GM21367 (cell line): ENCODE data around the gene VIPR2.
A peak's percentile ranks its signal among the peaks of the same experiment; 100 is the strongest.

Experiments
- ATAC-seq: cut with Tn5 transposase; IDR thresholded peaks from one replicate; pipeline ENCODE4 v1.9.1; 2021; ENCODE audit not compliant: unreplicated experiment

VIPR2 gene

DNA sequence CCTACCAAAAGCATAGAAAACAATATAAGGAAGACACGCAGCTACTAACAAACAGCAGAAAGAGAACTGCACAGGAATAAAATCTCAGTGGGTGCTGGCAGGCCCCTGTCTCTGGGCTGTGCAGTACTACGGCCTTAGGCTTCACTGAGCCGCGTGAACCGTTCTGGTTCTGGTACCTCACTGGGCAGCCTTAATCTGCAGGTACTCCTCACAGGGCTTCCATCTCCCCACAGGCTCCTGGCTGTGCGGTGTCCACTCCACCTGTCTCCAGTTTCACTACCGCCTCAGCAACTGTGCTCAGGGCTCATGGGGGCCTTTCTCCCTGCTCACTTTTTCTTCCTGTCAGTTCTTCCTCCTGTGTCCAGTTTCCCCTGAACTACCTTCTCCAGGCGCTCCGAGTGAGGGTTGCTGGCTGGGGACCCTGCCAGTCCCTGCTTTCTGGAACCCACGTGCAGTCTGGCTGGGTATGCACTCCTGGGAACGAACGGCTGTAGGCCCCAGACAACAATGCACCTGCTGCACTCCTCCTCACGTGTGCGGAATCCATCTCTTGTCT lies 75.7 kb downstream of the VIPR2 start:
- ATAC-seq, result no peak

DNA sequence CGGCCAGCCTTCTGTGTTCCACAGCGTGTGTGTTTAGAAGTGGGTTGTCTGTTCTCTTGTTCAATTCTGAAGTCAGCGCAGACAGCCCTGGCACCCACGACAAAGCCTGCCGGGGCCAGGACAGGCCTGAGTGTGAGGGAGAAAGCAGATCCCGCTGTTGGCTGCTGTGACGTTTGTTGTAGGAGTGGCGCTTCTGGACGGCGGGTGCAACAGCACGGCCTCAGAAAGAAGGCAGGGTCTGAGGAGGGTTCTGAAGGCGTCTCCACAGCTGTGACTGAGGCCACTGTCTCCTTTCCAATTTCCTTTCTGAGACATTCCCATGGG lies 76.2 kb downstream of the VIPR2 start:
- no peak for ATAC-seq

DNA sequence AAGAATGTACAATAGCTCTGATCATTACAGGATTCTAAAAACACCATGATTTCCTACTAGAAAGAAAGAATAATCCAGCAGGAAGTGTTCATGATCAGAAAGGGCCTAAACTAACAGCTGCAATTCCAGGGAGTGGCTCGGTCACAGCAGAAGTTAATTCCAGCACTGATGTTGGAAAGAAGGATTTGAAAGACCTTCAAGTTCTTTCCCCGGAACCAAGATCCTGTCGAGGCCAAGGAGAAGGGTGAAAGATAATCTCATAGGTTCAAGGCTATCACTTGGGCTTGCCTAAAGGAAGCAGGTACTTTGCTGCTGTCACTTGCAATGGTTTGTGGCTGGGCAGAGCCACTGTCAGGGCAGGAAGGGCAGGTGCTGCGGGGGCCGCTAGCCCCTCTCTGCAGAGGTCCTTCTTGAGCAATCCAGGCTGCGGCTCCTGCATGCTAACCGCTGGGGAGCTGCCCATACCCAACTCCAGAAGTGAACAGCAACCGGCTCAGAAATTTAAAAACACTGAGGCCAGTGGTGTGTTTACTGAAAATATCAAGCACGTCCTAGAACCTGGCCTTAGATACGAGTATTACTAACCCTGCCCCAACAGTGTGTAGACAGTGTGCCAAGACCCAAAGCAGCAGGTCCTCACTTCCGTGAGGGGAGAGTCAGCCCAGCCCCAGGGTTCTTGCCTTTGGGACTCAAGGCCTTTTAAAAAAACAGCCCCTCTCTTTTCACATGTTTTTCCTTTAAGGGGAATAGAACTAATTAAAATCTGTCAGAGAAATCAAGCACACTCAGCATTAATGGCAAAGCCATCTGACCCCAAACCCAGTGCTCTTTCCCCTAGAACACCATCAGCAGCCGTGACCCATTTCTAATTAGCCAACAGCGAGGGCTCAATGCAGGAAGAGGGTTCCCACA lies 76.8 kb downstream of the VIPR2 start:
- no peak for ATAC-seq

DNA sequence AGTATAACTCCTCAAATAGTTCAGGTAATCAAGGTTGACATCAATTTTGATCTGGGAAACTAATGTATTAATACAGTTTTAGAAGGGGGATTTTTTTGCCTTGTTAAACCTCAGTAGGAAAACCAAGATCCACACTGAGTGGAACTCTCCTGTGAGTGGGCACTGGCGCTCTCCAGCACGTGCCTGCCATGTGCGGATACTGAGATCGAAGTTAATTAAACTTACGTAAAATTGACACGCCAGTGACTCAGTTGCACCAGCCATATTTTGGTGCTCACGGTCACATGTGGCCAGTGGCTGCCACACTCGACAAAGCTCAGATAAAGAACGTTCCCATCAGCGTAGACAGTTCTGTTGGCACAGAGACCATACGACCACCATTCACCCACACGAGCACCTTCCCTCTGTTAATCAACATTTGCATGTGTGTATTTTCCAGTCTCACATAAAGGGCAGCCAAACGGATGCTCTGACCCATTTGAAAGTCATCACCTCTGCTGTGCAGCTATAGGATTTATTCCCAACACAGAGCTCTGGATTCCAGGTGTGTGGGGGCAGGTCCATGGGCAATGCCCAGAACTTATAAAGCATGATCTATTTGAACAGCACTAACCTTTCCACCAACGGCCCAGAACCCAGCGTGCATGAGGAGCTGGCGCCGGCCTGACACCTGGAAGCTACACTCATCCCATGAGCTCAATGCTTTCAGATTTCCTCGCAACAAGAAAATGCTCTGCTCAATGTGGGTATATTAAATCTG lies 77.7 kb downstream of the VIPR2 start:
- no peak for ATAC-seq

DNA sequence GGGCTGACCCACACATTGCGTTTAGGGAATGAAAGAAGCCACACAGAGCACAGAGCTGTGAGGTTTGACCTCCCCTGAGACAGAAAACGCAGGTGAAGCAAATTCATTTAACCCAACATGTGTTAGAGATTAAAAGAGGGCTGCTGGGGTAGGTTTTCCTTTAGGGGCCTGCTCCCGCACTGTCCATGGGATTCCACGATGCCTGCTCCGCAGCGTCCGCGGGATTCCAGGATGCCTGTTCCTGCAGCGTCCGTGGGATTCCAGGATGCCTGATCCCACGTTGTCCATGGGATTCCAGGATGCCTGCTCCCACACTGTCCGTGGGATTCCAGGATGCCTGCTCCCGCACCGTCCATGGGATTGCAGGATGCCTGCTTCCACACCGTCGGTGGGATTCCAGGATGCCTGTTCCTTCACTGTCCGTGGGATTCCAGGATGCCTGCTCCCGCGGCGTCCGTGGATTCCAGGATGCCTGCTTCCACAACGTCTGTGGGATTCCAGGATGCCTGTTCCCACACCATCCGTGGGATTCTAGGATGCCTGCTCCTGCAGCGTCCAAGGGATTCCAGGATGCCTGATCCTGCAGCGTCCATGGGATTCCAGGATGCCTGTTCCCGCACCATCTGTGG lies 78.7 kb downstream of the VIPR2 start:
- ATAC-seq, result no peak

DNA sequence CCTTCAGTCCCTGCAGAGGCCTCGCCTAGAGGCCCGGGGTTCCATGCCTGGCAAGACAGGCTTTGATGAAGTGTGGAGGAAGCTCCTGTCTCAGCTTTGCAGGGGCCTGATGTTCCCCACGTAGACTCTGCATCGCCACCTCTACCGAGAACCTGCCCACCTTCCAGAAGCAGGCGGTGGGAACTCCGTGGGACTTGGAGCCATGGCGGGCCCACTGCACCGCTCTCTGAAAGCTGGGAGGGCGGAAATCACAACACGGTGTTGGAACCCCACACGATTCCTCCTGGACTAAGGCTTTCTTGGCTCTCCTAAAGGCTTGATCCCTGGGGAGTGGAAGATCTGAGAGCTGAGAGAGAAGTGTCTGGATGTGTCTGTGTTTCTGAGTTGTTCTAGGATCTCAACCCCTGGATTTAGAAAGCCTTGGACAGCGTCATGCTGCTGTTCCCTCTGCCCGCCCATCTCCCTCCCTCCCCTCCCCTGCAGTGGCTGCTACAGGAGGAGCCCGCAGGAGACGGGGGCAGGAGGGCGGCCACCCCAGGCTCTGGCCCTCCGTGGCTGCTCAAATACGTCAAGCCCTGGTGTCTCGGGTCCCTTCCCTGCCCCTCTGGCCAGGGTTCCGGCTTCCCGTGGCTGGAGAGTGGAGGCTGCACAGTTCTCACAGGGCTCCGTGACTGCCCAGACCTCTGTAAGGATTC lies 79.7 kb downstream of the VIPR2 start:
- ATAC-seq, result no peak

DNA sequence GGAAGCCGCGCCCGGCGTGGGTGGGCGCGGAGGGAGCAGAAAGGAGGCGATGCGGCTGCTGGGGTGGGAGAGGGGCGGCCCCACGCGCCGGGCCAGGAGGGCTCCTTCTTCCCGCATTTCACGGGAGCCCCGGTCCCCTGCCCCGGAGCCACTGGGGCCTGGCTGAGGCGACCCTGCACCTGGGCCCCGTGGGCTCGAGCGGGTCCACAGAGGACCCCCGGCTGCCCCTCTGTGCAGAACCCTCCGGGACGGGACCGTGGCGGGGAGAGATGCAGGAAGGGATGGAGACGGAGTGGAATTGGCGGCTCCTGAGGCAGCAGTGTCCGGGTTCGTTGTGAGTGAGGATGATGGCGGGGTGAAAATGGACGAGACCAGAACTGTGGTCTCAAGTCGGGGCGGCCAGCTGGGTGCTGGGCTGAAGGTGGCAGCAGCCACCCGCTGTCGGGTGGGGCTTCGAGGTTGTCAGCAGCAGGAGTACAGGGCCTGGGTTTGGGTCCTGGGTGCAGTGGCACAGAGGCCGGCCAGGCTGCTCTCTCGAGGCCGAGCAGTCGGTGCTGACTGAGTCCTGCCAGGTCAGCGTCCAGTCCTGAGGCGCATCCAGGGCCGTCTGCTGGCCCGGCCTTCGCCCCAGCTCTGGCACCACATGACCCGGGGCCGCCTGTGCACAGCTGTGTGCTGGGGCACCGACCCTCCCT lies 80.4 kb downstream of the VIPR2 start:
- ATAC-seq, result no peak

DNA sequence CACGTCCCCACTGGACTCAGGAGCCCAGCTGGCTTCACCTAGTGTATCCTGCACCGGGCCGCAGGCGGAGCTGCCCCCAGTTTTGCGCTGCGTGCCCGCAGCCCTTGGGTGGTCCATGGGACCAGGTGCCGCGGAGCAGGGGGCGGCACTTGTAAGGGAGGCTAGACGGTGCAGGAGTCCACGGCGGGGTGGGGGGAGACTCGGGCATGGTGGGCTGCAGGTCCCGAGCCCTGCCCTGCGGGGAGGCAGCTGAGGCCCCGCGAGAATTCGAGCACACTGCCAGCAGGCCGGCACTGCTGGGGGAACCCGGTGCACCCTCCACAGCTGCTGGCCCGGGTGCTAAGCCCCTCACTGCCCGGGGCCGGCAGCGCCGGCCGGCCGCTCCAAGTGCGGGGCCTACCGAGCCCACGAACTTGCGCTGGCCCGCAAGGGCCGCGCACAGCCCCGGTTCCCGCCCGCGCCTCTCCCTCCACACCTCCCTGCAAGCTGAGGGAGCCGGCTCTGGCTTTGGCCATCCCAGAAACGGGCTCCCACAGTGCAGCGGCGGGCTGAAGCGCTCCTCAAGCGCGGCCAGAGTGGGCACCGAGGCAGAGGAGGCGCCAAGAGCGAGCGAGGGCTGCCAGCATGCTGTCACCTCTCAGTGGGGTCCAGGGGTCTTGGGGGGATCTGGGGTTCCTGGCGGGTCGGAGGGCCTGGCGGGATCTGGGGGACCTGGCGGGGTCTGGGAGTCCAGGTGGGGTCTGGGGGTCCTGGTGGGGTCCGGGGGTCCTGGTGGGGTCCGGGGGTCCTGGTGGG lies 81.4 kb downstream of the VIPR2 start:
- ATAC-seq, result no peak

DNA sequence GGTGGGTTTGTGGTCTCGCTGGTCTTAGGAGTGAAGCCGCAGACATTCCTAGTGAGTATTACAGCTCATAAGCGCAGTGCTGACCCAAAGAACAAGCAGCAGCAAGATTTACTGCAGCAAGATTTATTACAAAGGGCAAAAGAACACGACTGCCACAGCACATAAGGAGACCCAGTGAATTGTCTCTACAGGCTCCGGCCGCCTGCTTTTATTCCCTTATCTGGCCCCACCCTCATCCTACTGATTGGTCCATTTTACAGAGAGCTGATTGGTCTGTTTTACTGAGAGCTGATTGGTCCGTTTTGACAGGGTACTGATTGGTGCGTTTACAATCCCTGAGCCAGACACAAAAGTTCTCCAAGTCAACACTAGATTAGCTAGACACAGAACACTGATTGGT lies 82.1 kb downstream of the VIPR2 start:
- no peak for ATAC-seq

DNA sequence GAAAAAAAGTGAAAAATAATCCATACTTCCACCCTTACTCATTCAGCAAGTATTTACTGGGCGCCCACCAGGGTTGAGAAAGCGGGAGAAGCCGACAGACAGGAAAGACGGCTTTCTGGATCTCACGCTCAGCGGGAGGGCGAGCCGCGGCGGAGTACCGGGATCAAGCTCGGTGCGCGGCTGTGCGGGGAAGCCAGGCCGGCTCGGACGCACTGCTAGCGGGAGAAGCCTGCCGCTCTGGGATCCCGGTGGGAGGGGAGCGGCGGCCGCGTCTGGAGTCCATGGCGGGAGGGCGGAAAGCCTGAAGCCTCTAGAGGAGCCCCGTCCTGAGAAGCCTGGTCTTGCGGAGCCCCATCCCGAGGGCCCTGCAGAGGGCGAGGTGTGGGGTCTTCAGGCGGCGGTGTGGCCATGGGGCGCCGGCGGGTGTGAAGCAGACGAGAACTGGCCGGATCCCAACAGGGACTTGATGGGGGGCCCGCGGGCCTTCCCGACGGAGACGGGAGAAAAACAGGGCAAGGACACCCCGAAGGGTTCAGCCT lies 82.9 kb downstream of the VIPR2 start:
- no peak for ATAC-seq

DNA sequence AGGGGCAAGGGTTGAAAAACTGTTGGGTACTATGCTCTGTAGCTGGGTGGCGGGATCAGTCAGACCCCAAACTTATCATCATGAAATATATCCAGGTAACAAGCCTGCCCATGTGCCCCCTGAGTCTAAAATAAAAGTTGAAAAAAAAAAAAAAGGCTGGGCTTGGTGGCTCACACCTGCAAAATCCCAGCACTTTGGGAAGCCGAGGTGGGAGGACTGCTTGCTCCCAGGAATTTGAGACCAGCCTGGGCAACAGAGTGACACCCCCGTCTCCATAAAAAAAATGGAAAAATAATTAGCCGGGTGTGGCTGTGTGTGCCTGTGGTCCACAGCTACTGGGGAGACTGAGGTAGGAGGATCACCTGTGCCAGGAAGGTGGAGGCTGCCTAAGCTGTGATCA lies 83.5 kb downstream of the VIPR2 start:
- ATAC-seq, result no peak

DNA sequence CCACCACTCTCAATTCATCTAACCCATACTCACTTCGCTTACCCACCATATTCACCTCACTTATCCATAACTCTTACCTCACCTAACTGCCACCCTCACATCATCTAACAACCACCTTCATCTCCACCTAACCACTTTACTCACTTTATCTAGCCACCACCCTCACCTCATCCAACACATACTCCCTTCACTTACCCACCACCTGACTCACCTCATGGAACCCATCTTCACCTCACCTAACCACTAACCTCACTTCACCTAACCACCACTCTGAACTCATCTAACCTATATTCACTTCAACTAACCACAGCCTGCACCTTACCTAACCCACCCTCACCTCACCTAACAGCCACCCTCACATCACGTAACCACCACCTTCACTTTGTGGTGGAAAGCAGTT lies 84.2 kb downstream of the VIPR2 start:
- ATAC-seq, result no peak

DNA sequence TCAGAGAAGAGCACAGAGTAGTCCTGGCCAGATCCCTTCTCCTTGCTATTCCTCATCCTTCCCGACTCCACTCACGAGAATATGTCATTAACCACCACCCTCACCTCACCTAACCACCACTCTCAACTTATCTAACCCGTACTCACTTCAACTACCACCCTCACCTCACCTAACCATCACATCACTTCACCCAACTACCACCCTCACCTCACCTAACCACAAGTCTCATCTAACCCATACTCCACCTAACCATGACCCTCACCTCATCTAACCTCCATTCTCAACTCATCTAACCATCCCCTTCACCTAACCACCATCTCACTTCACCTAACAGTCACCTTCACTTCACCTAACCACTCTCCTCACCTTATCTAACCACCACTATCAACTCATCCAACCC lies 85.0 kb downstream of the VIPR2 start:
- ATAC-seq, result no peak

DNA sequence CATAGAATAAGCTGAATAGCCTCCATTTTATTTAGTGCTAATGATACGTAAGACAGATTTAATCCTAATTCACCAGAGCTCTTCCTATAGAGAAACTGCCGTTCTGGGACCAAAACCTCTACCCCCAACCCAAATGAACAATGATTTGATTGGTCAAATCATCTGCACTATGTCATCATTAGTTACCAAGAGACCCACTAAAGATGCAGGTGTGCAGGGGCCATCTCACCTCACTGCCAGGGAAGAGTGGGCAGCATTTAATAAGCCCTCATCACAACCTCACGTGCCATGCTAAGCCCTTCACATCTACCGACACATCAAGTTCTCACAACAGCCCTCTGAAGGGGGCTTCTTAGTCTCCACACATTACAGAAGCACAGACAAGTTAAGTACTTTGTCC lies 87.0 kb downstream of the VIPR2 start:
- ATAC-seq, result no peak

DNA sequence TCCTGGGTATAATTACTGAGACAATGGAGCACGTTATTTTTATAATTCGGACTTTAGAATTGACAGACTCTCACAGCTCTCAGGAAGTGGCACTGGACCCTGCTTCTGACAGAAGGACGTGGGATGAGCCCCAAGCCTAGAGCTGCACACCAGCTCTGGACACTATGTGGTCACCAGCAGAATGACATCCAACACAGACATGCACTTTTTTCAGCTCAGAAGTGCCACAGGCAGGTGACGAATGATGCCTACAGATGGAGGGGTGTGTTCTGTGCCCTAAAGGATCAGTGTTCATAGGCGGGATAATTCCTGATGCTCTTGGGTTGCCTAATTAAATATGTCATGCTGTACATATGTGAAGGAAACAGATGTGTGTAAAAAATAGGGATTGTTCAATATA lies 87.9 kb downstream of the VIPR2 start:
- no peak for ATAC-seq

DNA sequence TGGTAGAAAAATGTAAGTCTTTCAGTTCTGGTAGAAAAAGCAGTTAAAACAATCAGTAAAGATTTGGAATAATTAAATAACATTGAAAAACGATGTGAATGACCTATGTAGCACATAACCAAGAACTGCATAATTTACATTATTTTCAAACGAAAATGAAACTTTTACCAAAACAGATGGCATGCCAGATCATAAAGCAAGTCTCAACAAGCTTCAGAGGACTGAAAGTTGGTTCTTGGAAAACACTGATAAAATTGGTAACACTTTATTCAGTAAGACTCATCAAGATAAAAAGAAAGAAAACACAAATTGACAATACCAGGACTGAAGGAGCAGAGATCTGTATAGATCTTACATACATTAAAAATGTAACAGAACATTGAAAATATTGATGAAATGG lies 92.8 kb downstream of the VIPR2 start:
- ATAC-seq, result peak; percentile 47

DNA sequence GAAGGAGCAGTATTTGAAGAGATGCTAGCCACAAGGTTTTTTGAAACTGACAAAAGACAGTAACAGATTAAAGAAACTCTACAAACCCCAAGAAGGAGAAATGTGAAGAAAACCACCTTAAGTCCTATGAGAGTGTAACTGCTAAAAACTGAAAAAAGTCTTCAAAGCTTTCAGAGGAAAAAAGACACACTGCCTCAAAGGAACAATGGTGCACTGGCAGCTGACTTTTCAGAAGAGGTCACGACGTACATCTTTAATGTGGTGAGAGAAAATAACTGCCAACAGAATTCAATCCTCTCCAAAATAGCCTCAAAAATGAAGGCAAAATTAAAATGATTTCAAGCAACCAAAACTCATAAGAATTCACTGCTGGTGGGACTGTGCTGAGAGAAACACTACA lies 94.0 kb downstream of the VIPR2 start:
- no peak for ATAC-seq

DNA sequence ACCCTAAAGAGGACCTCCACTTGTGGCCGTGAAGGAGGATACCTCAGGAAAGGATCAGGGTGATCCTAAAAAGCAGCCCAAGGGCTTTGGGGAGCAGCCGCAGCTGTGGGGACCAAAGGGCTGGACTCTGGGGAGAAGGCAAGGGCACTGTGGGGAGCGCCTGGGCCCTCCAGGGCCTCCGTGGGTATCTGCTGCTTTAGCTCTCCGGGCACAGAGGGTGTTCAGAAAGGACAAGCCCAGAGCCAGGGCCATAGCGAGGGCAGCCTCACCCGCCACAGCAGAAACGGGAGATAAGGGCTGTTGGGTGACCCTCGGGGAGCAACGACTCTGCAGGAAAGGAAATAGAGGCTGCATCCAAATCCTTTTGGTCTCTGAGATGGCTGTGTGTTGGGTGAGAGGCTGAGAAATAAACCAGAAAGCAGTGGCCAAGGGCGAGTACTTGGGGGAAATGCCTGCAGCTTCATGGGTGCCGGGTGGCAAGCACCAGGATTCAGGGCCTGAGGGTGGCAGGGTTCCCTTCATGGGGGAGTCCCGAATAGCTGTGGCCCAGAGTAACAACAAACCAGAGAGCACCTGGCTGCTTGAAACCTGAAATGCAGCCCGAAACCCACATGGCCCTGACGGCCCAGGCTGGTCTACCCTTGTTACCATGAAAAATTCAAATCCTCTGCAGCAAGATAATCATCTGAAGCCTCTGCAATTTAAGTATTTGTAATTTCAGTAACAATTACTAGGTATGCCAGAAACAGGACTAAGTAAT lies 95.2 kb downstream of the VIPR2 start:
- no peak for ATAC-seq

DNA sequence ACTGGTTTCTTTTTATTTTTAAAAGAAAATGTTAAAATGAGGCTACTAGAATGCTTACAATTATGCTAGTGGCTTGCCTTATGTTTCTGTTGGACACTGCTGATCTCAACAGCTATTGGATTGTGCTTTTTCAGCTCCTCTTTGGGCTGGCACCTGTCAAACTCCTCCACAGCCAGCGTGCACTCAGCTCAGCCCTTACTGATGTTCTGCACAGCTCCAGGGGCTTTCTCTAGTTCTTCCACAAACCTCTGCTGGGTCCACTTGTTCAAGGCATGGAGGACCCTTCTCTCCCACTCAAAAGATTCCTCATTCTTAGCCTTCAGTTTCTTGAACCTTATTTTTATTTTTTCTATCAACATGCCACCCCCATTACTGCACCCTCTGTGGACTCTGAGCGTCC lies 96.0 kb downstream of the VIPR2 start:
- ATAC-seq, result no peak
